A549 (cell line): ENCODE results near the gene HMCN1.

Source experiments
- BHLHE40 ChIP-seq: IDR thresholded peaks from 2 replicates; pipeline ENCODE4 v1.6.1; 2012; ENCODE audit warnings: low read depth, low read length, inconsistent platforms
- CHD2 ChIP-seq: fragments of 150-350 bp; IDR thresholded peaks from 2 replicates; pipeline ENCODE4 v1.6.1; 2014; ENCODE audit warnings: low read length; ENCODE audit not compliant: partially characterized antibody
- HDAC2 ChIP-seq: fragments of 200-600 bp; sonication (generic); IDR thresholded peaks from 2 replicates; pipeline ENCODE4 v1.6.1; 2016
- JUNB ChIP-seq: fragments of >200 bp; sonication (Bioruptor Twin); formaldehyde crosslinking; IDR thresholded peaks from 2 replicates; pipeline ENCODE4 v1.6.1; 2016
- MAFK ChIP-seq: fragments of 450-650 bp; IDR thresholded peaks from 2 replicates; pipeline ENCODE4 v1.6.1; 2014; ENCODE audit not compliant: partially characterized antibody
- MAZ ChIP-seq: fragments of 150-350 bp; IDR thresholded peaks from 2 replicates; pipeline ENCODE4 v1.6.1; 2014; ENCODE audit warnings: antibody characterized with exemption, low read depth, low read length, borderline replicate concordance
- POLR2A ChIP-seq: IDR thresholded peaks from 2 replicates; pipeline ENCODE4 v1.6.1; 2012; ENCODE audit warnings: mild to moderate bottlenecking, low read length
- SMC3 ChIP-seq: fragments of >200 bp; sonication (Bioruptor Twin); formaldehyde crosslinking; IDR thresholded peaks from 3 replicates; pipeline ENCODE4 v1.6.1; 2018; ENCODE audit warnings: inconsistent platforms
- TF ChIP-seq, protein P1 (sequence below): fragments of >200 bp; sonication (Bioruptor Twin); formaldehyde crosslinking; IDR thresholded peaks from 3 replicates; pipeline ENCODE4 v1.5.1; 2016
- TF ChIP-seq, protein P2 (sequence below): fragments of 200-600 bp; sonication (generic); IDR thresholded peaks from 2 replicates; pipeline ENCODE4 v1.6.1; 2016; ENCODE audit warnings: antibody characterized with exemption, mild to moderate bottlenecking, moderate library complexity

DNA sequence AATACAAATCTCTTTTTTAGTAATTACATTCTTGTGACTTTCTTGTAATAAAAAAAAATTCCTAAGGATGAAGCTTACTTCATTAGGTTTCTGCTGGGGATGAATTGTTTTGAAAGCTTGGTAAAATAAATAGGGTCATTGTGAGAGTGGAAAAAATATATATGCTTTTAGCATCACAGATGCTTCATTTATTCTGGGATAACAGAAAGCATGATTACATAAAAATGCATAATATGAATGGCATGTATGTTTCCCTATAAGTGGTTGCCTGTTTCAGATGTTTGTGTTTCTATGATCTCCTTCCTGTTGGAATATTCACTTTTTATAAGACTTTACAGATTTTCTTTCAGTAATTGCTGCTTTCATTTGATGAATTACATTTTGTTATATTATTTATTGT is 42.3 kb downstream of the HMCN1 start:
- TF ChIP-seq, protein P1, sequence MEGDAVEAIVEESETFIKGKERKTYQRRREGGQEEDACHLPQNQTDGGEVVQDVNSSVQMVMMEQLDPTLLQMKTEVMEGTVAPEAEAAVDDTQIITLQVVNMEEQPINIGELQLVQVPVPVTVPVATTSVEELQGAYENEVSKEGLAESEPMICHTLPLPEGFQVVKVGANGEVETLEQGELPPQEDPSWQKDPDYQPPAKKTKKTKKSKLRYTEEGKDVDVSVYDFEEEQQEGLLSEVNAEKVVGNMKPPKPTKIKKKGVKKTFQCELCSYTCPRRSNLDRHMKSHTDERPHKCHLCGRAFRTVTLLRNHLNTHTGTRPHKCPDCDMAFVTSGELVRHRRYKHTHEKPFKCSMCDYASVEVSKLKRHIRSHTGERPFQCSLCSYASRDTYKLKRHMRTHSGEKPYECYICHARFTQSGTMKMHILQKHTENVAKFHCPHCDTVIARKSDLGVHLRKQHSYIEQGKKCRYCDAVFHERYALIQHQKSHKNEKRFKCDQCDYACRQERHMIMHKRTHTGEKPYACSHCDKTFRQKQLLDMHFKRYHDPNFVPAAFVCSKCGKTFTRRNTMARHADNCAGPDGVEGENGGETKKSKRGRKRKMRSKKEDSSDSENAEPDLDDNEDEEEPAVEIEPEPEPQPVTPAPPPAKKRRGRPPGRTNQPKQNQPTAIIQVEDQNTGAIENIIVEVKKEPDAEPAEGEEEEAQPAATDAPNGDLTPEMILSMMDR, result no peak
- TF ChIP-seq JUNB (no peak), POLR2A (no peak), BHLHE40 (no peak), MAZ (no peak), HDAC2 (no peak), SMC3 (no peak), CHD2 (no peak), MAFK (no peak)
- TF ChIP-seq, protein P2, sequence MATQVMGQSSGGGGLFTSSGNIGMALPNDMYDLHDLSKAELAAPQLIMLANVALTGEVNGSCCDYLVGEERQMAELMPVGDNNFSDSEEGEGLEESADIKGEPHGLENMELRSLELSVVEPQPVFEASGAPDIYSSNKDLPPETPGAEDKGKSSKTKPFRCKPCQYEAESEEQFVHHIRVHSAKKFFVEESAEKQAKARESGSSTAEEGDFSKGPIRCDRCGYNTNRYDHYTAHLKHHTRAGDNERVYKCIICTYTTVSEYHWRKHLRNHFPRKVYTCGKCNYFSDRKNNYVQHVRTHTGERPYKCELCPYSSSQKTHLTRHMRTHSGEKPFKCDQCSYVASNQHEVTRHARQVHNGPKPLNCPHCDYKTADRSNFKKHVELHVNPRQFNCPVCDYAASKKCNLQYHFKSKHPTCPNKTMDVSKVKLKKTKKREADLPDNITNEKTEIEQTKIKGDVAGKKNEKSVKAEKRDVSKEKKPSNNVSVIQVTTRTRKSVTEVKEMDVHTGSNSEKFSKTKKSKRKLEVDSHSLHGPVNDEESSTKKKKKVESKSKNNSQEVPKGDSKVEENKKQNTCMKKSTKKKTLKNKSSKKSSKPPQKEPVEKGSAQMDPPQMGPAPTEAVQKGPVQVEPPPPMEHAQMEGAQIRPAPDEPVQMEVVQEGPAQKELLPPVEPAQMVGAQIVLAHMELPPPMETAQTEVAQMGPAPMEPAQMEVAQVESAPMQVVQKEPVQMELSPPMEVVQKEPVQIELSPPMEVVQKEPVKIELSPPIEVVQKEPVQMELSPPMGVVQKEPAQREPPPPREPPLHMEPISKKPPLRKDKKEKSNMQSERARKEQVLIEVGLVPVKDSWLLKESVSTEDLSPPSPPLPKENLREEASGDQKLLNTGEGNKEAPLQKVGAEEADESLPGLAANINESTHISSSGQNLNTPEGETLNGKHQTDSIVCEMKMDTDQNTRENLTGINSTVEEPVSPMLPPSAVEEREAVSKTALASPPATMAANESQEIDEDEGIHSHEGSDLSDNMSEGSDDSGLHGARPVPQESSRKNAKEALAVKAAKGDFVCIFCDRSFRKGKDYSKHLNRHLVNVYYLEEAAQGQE, result no peak
